Upper lobe of right lung (tissue), 1 donor: Measurements from ENCODE around the gene ANKRD17. TPM values are rescaled to one million over a fixed set of nuclear protein-coding genes. Genes with fewer than 3 reads are reported as not detected.

Experiments
- ATAC-seq: fragments of 200-7000 bp; cut with Tn5 transposase; one replicate; pipeline ENCODE4 v1.9.1; 2020; ENCODE audit warnings: mild to moderate bottlenecking, moderate library complexity
- DNase-seq: peaks from one replicate; pipeline ENCODE4 v3.0.0-alpha.2; 2020
- H3K27ac ChIP-seq: fragments of 200-600 bp; one replicate; pipeline ENCODE4 v1.8.0; 2022
- H3K27me3 ChIP-seq: fragments of 200-600 bp; one replicate; pipeline ENCODE4 v1.8.0; 2022; ENCODE audit warnings: mild to moderate bottlenecking
- H3K36me3 ChIP-seq: fragments of 200-600 bp; one replicate; pipeline ENCODE4 v1.8.0; 2022
- H3K4me1 ChIP-seq: fragments of 200-600 bp; one replicate; pipeline ENCODE4 v1.8.0; 2022
- H3K4me3 ChIP-seq: fragments of 200-600 bp; one replicate; pipeline ENCODE4 v1.8.0; 2022; ENCODE audit warnings: mild to moderate bottlenecking
- H3K9me3 ChIP-seq: fragments of 200-600 bp; one replicate; pipeline ENCODE4 v1.8.0; 2022
- CTCF ChIP-seq: fragments of 200-600 bp; IDR thresholded peaks from one replicate; pipeline ENCODE4 v1.8.0; 2022; ENCODE audit warnings: antibody characterized with exemption
- intact Hi-C: fragments of 100-400 bp; cut with DNase I; formaldehyde crosslinking; loops from one replicate; pipeline ENCODE4 v1.11.0; 2022
- total RNA-seq: library from RNA; stranded (reverse); fragmentation: NEBNext Ultra II Directional; extraction: Animal tissue kit (Norgen Biotek cat#: 25700); gene quantifications from one replicate; pipeline ENCODE4 v1.2.1, GENCODE V29; 2021
- donor health status: DM: no; HTN: yes; CAD: no; lungs with severe emphysema.

Gene ANKRD17
- total RNA-seq, 1 donor from 2014 or later = 61.5 TPM

- intact Hi-C loops = no loop called here
- ATAC-seq (no peak), DNase-seq (no peak)
- Histone ChIP-seq H3K4me3 (no peak overlapping the region), H3K4me1 (no peaks in the 10 kb centered on the region), H3K27ac (no peak overlapping the region), H3K9me3 (no peaks in the 10 kb centered on the region), H3K27me3 (no peaks in the 10 kb centered on the region), H3K36me3 (peaks cover 48% of the 10 kb centered on the region)
- no peak for TF ChIP-seq CTCF
These were observed 204.6 kb downstream of the ANKRD17 start for GRCh38 chr4:73053974-73054480.

GRCh38 chr4:73053076-73053475 is 205.5 kb downstream of the ANKRD17 start:
- H3K36me3 ChIP-seq = peaks cover 38% of the 10 kb centered on the region
- no peaks in the 10 kb centered on the region for H3K27me3 ChIP-seq
- DNase-seq = no peak
- H3K9me3 ChIP-seq = no peaks in the 10 kb centered on the region
- H3K27ac ChIP-seq = no peak overlapping the region
- no peak for ATAC-seq
- no peak overlapping the region for H3K4me3 ChIP-seq
- no peak for TF ChIP-seq CTCF
- intact Hi-C loops = no loop called here
- no peaks in the 10 kb centered on the region for H3K4me1 ChIP-seq

DNA sequence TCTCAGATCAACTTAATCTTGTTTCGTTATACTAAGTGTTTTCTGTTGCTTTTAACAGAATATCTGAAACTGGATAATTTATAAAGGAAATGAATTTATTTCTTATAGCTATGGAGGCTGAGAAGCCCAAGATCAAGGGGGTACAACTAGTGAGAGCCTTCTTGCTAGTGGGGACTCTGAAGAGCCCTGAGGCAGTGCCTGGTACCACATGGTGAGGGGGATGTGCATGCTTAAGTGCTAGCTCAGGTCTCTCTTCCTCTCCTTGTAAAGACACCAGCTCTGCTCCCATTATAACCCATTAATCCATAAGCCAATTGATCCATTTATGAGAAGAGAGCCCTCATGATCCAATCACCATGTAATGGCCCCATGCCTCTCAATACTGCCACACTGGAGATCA is 207.0 kb downstream of the ANKRD17 start:
- no peak for DNase-seq
- no peak for ATAC-seq
- intact Hi-C loops = no loop called here
- H3K27ac ChIP-seq = no peak overlapping the region
- H3K9me3 ChIP-seq = no peaks in the 10 kb centered on the region
- no peaks in the 10 kb centered on the region for H3K27me3 ChIP-seq
- H3K4me3 ChIP-seq = no peak overlapping the region
- peaks cover 24% of the 10 kb centered on the region for H3K36me3 ChIP-seq
- H3K4me1 ChIP-seq = no peaks in the 10 kb centered on the region
- TF ChIP-seq CTCF = no peak

DNA sequence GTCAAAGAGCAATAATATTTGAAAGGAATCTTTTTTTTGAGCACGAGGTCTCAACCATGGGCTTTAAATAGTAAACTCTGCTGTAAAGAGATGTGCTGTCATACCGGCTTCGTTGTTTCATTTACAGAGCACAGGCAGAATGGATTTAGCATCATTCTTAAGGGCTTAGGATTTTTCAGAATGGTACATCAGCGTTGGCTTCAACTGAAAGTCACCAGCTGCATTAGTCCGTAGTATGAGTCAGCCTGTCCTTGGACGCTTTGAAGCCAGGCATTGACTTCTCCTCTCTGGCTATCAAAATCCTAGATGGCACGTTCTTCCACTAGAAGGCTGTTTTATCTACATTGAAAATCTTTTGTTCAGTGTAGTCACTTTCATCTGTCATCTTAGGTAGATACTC is 212.7 kb downstream of the ANKRD17 start:
- H3K36me3 ChIP-seq = no peaks in the 10 kb centered on the region
- H3K4me3 ChIP-seq = no peak overlapping the region
- no peak overlapping the region for H3K27ac ChIP-seq
- DNase-seq (no peak), ATAC-seq (no peak)
- no peaks in the 10 kb centered on the region for H3K4me1 ChIP-seq
- H3K27me3 ChIP-seq = no peaks in the 10 kb centered on the region
- no peak for TF ChIP-seq CTCF
- intact Hi-C loops = no loop called here
- no peaks in the 10 kb centered on the region for H3K9me3 ChIP-seq

- TF ChIP-seq CTCF = no peak
- Histone ChIP-seq H3K36me3 (no peaks in the 10 kb centered on the region), H3K4me3 (no peak overlapping the region), H3K27ac (no peak overlapping the region), H3K4me1 (no peaks in the 10 kb centered on the region), H3K27me3 (no peaks in the 10 kb centered on the region), H3K9me3 (no peaks in the 10 kb centered on the region)
- intact Hi-C loops = no loop called here
- DNase-seq (no peak), ATAC-seq (peak; percentile 58)
These were observed 221.5 kb downstream of the ANKRD17 start for GRCh38 chr4:73037057-73037456.

DNA sequence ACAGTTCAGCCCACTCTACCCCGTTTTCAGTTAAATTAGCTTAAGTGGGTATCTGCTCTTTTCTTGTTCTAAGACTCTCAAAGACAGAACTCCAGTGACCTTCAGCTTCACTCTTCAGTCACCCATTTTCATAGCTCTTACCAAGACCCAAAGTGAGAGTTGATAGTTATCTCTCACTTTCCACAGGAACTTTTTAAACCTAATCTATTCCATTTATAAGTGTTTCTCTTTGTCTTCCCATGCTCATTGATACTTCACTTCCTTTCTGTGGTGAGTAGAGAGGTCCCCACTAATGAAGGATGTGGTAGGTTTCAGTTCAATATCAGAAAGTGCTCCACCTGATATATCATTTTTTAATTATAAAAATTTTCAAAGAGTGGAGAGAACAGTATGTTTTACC is 222.5 kb downstream of the ANKRD17 start:
- DNase-seq (no peak), ATAC-seq (no peak)
- no peak for TF ChIP-seq CTCF
- no peak overlapping the region for H3K27ac ChIP-seq
- no peaks in the 10 kb centered on the region for H3K4me1 ChIP-seq
- no peaks in the 10 kb centered on the region for H3K27me3 ChIP-seq
- H3K9me3 ChIP-seq = no peaks in the 10 kb centered on the region
- no peak overlapping the region for H3K4me3 ChIP-seq
- no peaks in the 10 kb centered on the region for H3K36me3 ChIP-seq
- intact Hi-C loops = no loop called here
